ENCODE data around the gene RCBTB1.

Gene RCBTB1

GRCh38 chr13:49553888-49554287, 31.5 kb downstream of the RCBTB1 start:
- no peak for DNase-seq

DNA sequence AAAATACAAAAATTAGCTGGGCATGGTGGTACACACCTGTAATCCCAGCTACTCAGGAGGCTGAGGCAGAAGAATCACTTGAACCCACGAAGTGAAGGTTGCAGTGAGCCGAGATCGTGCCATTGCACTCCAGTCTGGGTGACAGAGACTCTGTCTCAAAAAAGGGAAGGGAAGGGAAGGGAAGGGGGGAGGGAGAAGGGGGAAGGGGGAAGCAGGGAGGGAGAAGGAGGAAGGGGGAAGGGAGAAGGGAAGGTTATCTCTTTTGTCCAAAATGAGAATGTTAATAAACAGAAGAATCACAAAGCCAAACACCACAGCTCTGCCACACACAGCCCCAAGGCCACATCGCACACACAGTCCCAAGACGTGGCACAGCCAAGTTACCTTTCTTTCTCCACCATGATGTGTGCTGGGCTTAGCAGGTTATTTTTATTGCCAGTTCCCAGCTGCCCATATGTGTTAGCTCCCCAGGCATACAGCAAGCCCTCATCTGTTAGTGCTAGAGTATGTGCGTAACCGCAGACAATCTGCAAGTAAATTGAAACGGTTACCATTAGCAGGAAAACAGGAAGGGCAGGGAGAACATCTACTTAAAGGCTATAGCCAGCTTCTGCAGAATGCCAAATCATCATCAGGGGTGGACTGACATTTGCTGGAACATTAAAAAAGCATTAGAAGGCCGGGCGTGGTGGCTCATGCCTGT, 34.3 kb downstream of the RCBTB1 start:
- DNase-seq: no peak

GRCh38 chr13:49549289-49549688, 36.1 kb downstream of the RCBTB1 start:
- no peak for DNase-seq

- no peak for DNase-seq
These were observed 38.8 kb downstream of the RCBTB1 start for GRCh38 chr13:49546561-49546960.

DNA sequence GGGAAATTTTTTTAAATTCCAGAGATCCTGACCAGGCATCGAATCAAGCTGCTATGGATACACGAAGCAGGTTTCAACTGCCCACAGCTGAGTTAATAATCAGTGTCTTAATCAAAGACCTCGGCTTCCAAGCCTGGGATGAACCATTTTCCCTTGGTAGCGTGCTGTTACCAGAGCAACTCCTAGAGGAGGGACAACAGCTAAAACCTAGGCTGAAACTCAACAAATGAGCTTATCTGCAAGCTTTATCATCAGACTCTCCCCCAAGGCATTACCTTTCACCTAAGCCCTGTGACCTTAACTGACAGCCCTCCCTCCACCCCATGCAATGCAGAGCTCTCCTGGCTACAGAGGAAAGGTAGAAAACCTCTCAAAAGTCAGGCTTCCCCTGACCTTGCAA, 39.7 kb downstream of the RCBTB1 start:
- no peak for DNase-seq

GRCh38 chr13:49543656-49544055, 41.7 kb downstream of the RCBTB1 start:
- no peak for DNase-seq

DNA sequence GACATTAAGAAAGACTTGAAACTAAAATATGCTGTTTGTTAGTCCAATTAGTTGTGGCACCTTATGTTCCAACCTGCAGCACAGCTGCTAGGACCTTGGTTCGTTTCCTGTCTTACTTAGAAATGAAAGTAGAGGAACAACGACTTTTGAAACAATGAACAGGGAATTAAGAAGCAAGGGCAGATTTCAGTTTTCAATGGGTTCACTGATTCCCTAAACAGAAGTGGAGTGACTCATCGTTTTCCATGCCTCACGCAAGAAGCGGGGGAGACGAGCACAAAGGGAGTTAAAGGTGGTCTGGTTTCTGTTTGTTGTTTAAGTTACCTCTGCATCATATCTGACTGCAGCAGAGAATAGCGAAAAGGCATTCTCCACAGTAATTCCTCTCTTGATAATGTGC, 44.8 kb downstream of the RCBTB1 start:
- no peak for DNase-seq

GRCh38 chr13:49539746-49540145, 45.6 kb downstream of the RCBTB1 start:
- DNase-seq: no peak

DNA sequence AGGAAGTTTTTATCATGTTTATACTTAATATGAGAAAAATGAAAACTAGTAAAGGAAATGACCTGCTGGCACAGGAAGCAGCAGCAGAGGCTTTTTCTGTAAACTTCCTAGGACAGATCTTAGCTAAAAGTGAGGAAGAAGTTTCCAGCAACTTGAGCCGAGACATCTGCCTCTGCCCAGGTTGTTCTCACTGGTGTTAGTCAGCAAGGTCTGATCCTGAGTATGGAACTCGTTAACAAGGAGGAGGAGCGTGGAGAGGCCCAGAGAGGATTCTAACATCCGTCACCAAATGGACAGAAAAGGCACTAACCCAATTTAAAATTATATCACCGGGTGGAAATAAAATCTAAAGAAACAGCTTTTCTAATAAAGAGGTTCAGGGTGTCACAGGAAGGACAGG, 46.0 kb downstream of the RCBTB1 start:
- no peak for DNase-seq

DNA sequence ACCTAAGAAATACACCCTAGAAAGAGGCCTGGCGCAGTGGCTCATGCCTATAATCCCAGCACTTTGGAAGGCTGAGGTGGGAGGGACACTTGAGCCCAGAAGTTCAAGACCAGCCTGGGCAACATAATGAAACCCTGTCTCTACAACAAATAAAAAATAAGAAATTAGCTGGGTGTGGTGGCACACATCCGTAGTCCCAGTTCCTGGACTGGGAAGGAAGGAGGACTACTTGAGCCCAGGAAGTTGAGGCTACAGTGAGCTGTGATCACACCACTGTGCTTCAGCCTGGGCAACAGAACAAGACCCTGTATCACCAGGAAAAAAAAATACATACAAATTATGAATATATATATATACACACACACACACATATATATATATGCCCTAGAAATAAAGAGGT, 47.0 kb downstream of the RCBTB1 start:
- DNase-seq: no peak

DNA sequence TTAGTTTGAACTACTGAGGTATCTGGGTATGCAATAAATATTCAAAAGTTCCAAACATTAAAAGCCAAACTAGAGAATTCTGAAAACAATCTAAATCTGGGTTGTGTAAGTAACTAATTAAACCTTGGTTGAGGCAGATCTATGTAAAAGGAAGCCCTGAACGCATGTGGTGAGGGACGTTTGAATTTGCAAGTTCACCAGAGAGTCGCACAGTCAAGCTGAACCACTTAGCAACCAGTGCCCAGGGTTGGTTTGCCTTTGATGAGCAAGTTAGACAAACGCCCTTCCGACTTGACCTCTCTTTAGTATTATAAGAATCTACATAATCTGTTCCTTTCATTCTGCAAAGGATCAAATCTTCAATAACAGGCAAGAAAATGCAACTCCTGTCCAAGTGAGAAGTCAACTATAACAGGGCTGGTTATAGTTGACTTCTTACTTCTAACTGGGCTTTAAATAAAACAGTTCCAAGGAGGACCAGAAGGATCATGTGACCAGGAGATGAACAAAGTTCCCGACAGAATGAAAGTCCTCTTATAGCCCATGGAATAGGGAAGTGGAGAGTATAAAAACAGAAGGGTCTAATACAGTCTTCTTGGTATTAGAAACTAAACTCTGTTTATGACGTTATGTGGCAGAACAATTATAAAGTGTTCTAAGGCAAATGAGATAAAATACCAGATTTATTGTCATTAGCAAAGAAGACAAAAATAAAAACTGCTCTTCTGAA, 49.0 kb downstream of the RCBTB1 start:
- DNase-seq: no peak

DNA sequence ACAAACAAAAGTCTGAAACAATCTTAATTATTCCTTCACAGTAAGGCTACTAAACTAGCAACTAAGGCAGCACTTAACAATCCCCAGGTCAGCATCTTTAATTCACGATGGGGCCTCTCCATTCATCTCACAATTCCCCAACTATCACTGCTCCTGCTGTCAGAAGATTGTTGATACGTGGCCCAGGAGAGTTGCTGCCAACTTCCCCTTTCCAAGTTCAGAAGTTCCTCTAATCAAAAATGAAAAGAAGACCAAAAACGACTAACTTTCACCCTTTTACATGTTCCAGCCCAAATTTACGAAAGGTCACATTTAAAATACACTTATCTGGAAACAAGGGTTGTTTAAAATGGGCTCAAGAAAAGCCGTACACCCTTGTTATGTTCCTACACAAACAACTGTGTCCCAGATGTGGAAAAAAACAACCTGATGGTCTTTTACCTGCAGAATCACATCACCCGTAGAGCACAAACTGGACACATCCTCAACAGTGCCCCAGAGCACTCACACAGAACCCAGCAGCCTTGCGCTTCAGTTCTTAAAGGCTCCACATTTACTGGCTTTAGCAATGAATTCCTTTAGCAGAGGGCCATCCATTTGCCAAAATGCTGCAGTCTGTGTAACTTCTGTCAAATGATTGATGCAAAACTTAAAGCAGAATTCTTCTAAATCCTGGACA, 51.6 kb downstream of the RCBTB1 start:
- DNase-seq: no peak

GRCh38 chr13:49533011-49533410, 52.3 kb downstream of the RCBTB1 start:
- no peak for DNase-seq

GRCh38 chr13:49532593-49532992, 52.8 kb downstream of the RCBTB1 start:
- DNase-seq: no peak

- no peak for DNase-seq
These were observed 54.9 kb downstream of the RCBTB1 start for GRCh38 chr13:49530457-49530856.

GRCh38 chr13:49528161-49528560, 57.2 kb downstream of the RCBTB1 start:
- no peak for DNase-seq

GRCh38 chr13:49527123-49527522, 58.2 kb downstream of the RCBTB1 start:
- no peak for DNase-seq

DNA sequence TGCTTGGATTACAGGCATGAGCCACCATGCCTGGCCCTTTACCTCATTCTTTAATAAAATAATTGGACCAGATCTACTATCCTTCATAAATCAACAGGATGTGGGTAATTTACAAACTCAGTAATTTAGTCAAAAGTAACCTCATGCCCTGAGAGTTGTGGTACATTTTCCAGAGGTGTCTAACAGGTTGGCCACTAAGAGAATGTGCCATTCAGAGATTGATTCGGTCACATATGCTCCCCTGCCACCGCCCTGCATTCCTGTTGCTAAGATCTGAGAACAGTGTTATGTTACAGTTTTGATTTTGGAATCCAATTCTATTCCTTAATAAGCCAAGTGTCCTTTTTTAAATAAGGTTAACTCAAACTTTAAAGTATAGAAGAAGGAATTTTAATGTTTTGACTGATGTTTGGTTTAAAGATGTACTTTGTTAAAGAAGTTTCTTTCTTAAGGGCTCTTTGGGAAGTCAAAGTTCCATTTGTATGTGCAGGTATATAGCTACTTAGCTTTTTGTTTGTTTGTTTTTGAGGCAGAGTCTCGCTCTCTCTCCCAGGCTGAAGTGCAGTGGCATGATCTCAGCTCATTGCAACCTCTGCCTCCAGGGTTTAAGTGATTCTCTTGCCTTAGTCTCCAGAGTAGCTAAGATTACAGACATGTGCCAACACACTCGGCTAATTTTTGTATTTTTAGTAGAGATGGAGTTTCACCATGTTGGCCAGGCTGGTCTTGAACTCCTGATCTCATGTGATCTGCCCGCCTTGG, 60.4 kb downstream of the RCBTB1 start:
- no peak for DNase-seq

GRCh38 chr13:49521224-49521623, 64.1 kb downstream of the RCBTB1 start:
- no peak for DNase-seq

DNA sequence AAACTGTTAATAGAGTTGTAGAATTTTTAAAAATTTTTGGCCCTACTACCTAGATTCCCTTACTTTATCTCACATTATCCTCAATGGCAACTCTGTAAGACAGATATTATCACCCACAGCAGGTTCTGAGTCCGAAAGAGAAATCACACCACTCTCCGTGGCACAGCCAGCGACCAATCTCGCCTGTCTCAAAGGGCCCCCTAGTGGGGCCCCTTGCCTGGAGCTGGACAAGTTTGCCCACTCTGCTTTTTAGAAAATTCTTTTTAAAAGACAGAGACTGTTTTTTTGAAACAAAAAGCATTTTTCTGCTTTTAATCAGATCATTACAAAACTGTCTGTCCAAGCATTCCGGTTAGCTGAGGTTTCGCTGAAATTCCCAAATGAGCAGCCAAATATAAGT, 67.9 kb downstream of the RCBTB1 start:
- DNase-seq: no peak

DNA sequence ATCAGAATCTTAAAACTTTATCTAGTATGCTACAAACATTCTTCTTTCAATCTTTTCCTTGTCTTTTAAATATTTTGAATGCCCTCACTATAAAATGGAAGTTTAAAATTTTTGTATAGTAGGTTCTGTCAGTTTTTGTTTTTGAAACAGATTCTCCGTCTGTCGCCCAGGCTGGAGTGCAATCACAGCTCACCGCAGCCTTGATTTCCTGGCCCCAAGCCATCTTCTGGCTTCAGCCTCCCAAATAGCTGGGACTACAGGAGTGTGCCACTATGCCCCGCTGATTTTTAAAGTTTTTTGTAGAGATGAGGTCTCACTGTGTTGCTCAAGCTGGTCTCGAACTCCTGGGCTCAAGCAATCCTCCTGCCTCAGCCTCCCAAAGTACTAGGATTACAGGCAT, 68.9 kb downstream of the RCBTB1 start:
- DNase-seq: no peak

DNA sequence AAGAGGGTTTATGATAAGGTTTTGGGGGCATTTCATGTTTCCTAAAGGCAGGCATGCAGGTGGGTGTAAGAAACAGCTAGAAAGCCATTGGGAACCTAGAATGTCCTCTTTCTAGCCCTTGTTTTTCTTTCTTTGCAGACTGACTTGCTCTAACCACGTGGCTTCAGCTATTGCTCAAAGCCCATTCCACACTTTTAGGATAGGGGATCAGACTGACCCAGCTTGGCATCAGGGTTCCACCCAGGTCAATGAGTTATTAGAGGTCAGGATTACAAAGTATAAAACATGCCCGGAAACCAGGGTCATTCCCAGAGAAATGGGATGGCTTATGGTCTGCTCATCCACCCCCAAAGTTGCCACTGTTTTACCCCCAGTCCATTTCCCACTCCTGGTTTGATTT, 72.8 kb downstream of the RCBTB1 start:
- DNase-seq: no peak

- DNase-seq: no peak
These were observed 81.4 kb downstream of the RCBTB1 start for GRCh38 chr13:49503951-49504350.
